ACHN (cell line): ENCODE results near the gene SLC7A9.
"Not testable (repeated sequence)": the region's sequence is repeated elsewhere in the genome, so short reads cannot be mapped to it uniquely, and the experiment has no call there.

Experiments used
- DNase-seq: peaks from one replicate; pipeline ENCODE4 v3.0.0-alpha.2; 2015
- in situ Hi-C: cut with HindIII; loops from 2 replicates; pipeline ENCODE4 v1.10.0; 2017; ENCODE audit warnings: low sequenced_read_pairs, low pct_ligation_motif_present, low pct_unique_long_range_greater_than_20kb

The SLC7A9 gene

DNA sequence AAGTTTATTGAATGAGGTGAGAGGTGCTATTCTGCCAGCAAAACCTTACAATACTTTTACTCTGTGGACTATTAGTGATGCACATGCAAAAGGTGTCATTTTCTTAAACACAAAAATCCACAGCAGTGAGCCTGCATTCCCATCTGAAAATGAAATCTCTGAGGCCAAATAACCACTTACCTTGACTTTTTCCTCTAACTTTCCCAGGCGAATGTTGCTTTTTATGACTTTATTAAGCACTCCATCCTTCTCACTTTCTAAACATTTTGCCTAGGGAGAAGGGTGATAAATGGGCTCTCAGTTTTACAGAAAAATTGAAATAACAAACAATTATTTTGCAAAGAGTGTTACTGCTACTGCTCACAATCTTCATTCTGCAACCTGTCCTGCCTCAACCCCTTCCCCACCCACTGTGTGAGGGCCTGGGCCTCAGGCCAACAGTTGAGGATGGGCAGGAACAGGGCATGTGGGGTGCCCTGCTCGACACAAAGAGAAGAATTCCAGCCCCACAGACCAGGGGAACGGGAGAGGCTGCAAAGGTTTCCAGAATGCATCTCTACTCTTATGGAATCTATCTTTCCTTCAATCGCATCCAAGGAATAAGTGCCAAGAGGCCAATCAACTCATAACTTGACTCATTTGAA lies 18.1 kb upstream of the SLC7A9 start:
- in situ Hi-C loops, result no loop called here
- no peak for DNase-seq

DNA sequence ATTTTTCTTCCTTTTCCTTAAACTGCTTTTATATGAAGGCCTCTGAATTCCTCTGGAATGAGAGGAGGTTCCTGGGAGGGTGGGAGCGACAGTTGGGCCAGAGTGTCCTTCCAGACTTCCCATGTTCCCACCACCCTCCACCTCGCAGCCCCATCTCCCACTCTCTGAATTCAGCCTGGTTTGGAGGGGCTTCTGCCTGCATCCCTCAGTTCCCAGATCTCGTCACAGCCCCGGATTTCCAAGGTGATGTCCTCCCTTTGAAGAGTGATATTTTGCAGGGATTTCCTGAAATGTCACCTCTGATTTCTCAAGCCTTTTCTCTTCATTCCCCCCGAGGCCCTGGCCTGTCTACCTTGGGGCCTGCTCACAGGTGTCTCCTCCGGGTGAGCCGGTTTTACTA lies 16.7 kb upstream of the SLC7A9 start:
- in situ Hi-C loops, result no loop called here
- DNase-seq, result no peak

DNA sequence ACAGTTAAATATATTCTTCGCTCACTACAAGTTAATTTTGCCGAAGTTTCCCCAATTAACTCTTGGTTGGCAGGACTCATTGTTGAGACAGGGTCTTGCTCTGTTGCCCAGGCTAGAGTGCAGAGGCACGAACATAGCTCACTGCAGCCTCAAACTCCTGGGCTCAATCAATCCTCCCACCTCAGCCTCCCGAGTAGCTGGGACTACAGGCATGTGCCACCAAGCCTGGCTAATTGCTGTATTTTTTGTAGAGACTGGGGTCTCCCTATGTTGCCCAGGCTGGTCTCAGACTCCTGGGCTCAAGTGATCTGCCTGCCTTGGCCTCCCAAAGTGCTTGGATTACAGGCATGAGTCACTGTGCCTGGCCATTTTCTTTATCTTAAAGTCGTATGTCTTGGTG lies 15.7 kb upstream of the SLC7A9 start:
- in situ Hi-C loops, DNase-seq: not testable (repeated sequence)

DNA sequence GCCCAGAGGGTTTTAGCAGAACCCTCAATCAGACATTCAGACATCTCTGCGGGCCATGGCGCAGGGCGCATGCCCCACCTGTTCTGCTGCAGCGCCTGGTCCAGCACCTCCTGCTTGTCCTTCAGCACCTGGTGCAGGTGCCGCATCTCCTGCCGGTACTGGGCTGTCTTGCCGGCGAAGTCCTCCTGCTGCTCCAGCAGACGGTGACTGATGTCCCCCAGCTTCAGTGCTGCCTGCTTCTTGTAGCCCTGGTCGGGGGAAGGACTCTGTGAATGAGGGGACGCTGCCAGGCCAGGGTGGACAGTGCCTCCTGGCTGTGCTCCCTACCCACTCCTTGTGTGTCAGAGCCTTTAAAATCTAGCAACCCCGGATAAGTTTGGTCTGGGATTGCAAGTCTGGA lies 12.2 kb upstream of the SLC7A9 start:
- in situ Hi-C loops, result no loop called here
- no peak for DNase-seq

DNA sequence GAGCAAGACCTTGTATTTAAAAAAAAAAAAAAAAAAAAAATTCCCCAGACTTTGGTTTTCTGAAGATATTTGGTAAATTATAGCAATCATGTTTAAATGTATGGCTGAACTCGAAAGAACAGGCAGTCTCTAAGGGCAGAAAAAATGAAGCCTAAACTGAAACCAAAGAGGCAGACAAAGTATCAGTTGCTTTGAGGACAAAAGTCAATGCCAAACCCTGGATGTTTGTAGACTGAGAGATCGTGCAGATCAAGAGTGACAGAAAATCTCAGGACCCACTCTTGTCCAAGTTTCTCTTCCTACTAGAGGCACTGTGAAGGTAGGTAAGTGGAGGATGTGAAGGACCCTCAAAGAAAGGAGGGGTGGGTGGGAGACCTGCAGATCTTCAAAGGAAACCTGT lies 11.1 kb upstream of the SLC7A9 start:
- in situ Hi-C loops, result no loop called here
- DNase-seq, result no peak

DNA sequence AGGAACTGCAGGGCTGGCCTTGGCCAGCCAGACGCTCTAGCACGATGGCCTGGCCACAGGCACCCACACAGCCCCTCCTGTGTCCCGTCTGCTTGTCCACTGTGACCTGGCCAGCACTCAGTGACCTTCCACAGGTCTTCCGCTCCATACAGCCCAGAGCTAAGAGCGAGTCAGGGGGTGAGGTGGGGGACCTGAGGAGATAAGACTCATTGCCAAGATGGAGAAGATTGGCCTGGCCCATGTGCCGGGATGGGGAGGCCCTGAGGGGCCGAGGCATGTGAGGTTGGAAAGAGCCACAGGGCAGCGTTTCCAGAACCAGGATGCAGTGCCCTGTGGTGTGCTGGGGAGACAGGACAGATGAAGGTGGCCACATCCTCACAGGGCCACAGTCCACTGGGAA lies 10.2 kb upstream of the SLC7A9 start:
- in situ Hi-C loops, result no loop called here
- DNase-seq, result no peak

DNA sequence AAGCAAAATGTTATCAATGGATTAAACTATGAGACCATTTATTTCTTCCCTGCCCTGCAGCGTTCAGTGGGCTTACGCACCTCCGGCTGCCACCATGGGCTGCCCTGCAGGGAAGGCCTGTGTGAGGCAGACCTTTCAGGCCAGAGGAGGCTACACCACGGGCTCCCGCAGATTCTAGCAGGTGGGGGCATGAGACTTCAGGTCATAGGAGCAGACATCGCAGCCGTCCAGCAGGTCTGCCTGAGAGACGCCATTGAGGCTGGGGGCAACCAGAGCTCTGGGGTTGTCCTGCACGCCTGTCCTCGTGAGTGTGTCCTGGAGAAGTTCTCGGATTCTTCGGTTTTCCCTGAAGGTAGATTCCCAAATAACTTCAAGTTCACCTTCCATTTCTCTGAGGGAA lies 9.4 kb upstream of the SLC7A9 start:
- in situ Hi-C loops, result no loop called here
- DNase-seq, result no peak

DNA sequence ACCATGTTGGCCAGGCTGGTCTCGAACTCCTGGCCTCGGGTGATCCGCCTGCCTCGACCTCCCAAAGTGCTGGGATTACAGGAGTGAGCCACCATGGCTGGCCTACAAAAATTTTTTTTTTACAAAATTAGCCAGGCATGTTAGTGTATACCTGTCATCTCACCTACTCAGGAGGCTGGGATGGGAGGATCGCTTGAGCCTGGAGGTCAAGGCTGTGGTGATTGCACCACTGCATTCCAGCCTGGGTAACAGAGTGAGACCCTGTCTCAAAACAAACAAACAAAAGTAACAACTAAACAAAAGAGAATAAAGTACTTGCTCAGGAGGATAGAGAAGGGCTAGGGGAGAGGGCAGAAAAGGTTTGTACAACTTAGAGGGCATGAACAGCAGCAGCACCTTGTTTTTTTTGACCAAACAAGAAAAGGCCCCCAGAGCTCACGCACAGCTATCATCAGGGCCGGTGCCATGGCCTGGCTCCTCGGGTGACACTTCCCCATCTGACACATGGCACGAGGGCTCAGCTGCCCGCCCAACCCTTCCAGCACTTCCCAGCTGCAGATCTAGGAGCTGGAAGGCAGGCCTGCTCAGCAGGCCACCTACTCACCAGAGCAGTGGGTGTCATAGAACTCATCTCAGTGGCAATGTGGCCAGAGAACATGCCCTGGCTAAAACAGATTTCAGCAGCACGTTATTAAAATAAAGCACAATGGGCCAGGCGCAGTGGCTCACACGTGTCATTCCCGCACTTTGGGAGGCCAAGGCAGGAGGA lies 8.6 kb upstream of the SLC7A9 start:
- in situ Hi-C loops, result no loop called here
- no peak for DNase-seq

DNA sequence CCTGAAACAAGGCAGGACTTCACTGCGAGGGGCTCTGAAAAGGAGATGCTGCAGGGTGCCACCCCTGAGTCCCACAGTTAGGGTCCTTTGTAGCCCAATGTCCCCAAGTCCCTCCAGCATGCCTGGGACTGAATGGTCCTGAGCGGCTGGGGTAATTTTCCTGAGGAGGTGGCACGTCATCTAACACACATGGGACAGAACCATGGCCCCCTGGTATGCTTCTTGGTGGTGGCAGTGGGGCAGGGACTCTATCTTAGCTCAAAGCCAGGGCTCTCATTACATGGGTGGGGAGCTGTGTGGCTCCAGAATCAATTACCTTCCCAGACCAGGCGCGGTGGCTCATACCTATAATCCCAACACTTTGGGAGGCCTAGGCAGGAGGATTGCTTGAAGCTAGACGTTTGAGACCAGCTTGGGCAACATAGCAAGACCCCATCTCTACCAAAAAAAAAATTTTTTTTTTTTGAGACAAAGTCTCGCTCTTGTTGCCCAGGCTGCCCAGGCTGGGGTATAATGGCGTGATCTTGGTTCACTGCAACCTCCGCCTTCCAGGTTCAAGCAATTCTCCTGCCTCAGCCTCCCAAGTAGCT lies 7.9 kb upstream of the SLC7A9 start:
- no peak for DNase-seq
- in situ Hi-C loops, result no loop called here

DNA sequence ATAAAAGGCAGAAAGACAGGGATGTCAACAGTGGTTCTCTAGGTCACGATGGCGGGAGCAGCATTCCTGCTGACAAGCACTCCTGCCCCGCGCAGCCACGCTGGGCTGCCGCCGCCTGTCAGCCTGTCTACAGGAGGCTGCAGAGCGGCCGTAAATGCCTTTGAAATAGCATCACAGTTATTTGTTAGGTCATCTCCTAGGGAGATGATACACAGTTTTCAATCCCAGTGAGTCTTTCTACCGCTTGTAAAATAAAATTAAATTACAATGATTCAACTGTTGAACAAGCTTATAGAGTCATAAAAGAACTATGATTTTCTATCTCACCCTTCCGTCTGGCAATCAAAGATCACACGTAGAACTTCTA lies 7.3 kb upstream of the SLC7A9 start:
- in situ Hi-C loops, result no loop called here
- no peak for DNase-seq

DNA sequence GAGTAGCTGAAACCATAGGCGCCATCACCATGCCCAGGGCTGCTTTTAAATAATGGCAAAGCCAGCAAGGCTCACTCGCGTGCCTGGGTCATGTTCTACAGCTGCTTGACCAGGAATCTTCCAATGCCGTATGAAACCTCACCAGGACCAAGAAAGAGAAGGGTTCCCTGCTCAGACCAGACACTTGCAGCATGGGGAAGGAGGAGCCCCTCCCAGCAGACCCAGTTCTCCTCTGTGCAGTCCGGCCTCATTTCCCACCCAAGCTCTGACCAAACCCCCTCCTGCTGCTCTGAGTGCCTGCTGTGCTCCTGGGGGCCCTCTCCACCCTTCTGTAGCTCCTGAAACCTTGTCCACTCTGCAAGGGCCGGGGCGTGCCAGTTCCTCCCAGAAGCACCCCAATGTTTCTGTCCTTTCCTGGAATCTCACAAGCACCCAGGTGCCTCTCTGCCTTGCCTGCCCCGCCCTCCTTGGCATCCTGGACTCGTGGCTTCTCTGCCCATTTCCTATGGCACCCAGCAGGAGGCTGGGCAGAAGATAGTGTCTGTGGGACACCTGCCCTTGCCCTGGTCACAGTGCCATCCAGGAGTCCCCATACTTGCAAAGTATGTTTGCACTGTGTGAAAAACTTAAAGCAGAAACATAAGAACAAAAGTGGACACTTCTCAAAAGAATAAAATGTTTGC lies 6.8 kb upstream of the SLC7A9 start:
- DNase-seq, result no peak
- in situ Hi-C loops, result no loop called here

DNA sequence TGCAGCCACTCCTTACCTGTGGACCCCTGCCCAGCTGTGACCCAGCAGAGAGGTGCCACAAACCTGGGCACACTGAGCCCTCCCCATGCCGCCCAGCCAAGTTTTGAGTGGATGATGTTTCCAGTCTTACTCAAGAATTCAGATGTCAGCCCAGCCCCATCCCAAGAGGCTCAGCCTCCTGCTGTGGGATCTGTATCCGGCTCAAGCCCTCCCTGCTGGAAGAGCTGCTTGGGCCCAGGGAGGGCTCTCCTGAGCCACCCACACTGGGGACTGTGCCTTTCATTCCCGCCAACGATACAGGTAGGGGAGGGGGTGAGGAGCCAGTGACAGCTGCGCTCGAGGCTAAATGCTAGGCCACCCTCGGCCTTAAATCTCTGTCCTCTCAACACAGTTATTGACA lies 5.9 kb upstream of the SLC7A9 start:
- no peak for DNase-seq
- in situ Hi-C loops, result no loop called here

DNA sequence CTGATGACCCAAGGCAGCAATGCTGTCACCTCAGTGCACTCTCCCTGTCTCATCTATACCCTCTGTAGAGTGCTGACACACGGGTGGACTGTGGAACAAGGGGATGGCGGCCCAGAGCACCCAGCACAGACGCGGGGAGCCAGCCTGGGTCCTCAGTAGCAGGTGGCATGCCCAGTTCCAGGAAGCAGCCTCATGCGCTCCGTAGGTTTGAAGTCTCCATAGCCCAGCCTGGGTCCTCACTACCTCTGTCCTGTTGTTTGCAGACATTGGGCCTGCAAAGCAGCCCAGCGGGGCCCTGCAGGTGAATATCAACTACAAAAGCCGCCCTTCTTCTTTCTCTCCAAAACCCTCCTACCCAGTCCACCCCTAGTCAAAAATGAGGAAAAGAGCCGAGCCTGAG lies 5.0 kb upstream of the SLC7A9 start:
- in situ Hi-C loops, result no loop called here

DNA sequence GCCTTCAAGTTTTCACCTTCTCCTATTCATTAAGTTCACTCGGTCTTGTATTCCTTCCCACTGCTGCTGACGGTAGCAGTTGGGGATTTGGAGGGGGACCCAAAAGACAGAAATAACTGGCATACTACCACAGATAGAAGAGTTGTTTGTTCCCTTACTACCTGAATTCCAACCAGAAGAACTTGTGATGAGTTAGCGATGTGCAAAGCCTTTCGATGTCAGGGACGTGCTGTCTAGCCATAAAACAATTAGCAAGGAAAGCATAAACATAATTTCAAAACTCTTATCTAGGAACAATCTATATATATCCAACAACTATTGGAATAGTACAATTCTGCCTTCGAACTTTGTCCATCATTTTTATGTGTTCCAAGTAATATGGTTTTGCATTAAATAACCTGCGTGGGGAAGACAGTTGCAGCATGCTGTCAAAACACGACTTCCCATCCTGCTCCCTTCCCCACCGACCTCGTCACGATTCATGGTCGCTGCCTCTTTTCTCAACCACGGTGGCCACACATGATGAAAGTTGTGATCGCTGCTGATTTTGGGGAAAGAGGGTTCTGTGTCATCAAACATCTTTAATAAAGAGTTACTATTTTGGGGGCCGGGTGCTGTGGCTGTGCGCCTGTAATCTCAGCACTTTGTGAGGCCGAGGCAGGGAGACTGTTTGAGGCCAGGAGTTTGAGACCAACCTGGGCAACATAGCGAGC lies 3.8 kb upstream of the SLC7A9 start:
- no peak for DNase-seq
- in situ Hi-C loops, result no loop called here

More for the DNA sequence above, 5.0 kb upstream of the SLC7A9 start:
- DNase-seq, result no peak

DNA sequence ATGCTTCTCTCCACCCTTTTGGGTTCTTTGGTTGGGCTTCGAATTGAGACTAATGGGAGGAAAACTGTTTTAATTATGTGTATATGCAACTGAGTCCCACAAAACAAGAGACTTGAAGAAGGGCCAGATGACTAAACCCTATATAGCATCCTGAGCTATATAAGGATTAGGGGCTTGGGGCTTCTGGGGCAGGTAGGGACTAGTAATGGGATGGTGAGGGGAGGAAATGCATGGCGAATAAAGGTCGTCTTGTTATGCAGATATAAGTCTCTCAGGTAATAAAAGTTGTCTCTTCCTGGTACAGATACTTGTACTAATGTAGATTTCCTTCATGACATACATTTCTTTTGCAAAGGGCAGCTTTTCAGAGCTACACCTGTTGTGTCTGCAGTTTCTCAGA lies 2.8 kb upstream of the SLC7A9 start:
- DNase-seq, result no peak
- in situ Hi-C loops, result no loop called here

DNA sequence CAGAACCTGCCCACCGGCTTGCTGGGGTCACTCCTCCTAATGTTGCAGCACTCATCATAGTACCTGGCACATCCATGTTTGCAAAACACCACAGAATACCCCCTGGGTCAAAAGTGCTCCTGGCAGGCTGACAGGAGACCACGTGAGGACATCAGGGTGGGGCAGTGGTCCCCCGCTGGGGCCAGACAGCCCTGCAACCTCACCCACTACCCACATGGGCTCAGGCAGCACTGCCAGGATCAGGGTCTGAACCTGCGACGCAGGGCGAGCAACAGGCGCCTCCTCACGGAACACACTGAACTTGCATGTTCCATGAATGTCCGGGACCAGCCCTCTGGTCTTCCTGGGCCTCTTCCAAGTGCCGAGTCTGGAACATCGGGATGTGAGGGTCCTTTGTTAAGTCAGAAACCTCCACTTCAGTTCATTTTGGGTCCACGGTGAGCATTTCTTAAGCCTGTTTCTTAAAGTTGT lies 1.4 kb upstream of the SLC7A9 start:
- in situ Hi-C loops, result no loop called here

DNA sequence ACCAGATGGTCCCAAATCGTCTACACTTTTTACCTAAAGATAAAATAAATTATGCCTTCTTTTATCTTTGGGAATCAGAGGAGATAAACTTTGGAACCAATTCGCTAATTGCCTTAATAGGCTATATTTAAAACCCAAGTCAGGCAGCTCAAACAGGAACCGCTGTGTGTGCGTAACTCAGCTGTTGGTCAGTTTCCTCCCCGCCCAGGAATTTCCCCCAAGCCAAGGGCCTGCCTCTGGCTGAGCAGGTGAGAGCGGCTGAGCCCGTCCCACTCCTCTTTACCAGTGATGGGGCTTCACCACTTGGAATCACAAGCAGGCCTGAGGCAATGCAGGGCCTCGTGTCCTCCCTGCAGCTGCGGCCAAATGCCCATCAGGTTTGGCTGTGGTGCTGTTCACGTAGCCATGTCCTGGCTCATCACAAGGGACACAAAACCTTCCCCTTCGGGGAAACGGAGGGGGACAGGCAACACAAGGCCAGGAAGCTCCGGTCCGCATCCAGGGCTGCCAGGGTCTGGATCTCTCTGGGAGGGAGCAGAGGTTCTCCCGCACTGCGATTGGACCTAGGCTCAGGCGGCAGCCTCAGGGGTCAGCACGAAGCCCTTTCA lies 503 bp upstream of the SLC7A9 start:
- in situ Hi-C loops, result no loop called here
- no peak for DNase-seq

More for the DNA sequence above, 1.4 kb upstream of the SLC7A9 start:
- DNase-seq, result no peak

DNA sequence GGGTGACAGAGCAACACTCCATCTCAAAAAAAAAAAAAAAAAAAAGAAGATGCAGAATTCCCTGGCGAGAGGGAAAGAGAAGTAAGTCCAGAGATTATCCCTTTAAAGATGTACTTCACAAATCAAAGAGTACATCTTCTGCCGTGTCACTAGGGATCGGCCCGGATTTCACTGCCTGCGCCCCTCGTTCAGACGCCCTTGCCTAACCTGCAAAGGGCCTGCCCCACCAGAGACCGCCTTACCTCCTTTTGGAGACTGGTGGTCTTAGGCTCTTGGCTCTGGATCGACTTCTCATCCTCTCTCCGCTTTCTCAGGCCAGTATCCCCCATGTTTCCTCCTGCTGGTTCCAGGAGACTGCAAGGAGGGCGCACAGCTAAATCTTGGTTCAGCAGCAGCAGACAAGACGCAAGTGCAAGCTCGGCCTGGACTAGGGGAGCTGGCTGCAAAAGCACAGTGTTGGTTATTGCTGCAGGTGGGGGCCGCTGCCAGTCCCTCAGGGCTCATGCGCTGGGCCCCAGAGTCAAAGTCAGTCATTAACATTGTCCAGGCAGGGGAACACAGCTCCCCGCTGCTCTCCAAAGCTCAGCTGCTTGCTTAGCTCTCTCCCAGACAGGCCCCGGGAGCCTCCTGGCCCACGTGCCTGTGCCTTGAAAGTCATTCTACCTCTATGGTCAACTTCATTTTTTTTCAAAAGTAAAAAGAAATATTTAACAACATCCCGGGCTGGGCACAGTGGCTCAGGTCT lies 1.2 kb downstream of the SLC7A9 start:
- in situ Hi-C loops, result no loop called here
- no peak for DNase-seq
